ENCODE data around the gene C19orf33.

DNA sequence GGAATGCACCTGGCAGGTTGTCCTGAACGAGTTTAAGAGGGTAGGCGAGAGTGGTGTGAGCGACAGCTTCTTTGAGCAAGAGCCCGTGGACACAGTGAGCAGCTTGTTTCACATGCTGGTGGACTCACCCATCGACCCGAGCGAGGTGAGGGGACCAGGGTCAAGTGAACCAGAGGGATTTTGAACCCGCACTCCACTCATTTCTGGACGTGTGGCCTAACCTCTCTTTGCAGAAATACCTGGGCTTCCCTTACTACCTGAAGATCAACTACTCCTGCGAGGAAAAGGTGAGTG is 33.3 kb downstream of the C19orf33 start:
- TF ChIP-seq, protein P1, sequence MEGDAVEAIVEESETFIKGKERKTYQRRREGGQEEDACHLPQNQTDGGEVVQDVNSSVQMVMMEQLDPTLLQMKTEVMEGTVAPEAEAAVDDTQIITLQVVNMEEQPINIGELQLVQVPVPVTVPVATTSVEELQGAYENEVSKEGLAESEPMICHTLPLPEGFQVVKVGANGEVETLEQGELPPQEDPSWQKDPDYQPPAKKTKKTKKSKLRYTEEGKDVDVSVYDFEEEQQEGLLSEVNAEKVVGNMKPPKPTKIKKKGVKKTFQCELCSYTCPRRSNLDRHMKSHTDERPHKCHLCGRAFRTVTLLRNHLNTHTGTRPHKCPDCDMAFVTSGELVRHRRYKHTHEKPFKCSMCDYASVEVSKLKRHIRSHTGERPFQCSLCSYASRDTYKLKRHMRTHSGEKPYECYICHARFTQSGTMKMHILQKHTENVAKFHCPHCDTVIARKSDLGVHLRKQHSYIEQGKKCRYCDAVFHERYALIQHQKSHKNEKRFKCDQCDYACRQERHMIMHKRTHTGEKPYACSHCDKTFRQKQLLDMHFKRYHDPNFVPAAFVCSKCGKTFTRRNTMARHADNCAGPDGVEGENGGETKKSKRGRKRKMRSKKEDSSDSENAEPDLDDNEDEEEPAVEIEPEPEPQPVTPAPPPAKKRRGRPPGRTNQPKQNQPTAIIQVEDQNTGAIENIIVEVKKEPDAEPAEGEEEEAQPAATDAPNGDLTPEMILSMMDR (IDR thresholded peaks at IDR 0.05 in 4 of 5, conservative IDR thresholded peaks at IDR 0.05 in 1 of 5), result no peak
- TF ChIP-seq POLR2A (IDR thresholded peaks at IDR 0.05), result no peak

Data from gastrocnemius medialis (tissue), 4 donors.